Measurements from ENCODE around the gene ACTL6B.

The ACTL6B gene

GRCh38 chr7:100599911-100600729, 56.1 kb downstream of the ACTL6B start:
- DNase-seq: no peak

- DNase-seq: no peak
Observed at GRCh38 chr7:100598425-100598824, 57.8 kb downstream of the ACTL6B start.

DNA sequence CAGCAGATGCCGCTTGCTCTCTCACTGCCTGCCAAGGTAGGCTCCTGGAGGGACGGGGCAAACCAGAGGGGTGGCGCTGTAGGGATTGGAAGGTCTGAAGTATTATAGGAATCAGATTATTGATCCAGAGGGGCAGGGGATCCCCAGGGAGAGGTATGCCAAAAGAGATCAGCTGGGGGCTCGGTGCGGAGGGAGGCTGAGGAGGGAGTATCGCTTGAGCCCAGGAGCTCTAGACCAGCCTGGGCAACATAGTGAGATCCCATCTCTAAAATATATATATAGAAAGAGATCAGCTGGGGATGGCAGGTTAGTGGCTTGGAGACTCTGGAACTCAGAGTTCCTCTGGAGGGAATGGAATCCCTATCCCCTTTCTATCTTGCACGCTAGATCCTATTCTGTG, 61.1 kb downstream of the ACTL6B start:
- no peak for DNase-seq

Measured in inflammatory macrophage (primary cell).